ENCODE data around the gene MSANTD3. TPM values are rescaled to one million over a fixed set of nuclear protein-coding genes. Genes with fewer than 3 reads are reported as not detected.

The MSANTD3 gene
- total RNA-seq, 1 donor from 2014 or later: 16.7 TPM

- intact Hi-C loops (cut with micrococcal nuclease): no loop called here
Measured at GRCh38 chr9:100457517-100457916, 30.6 kb downstream of the MSANTD3 start.

- intact Hi-C loops (cut with micrococcal nuclease): no loop called here
Measured at GRCh38 chr9:100459963-100460362, 33.0 kb downstream of the MSANTD3 start.

- intact Hi-C loops (cut with micrococcal nuclease): no loop called here
Measured at GRCh38 chr9:100465274-100465673, 38.3 kb downstream of the MSANTD3 start.

GRCh38 chr9:100465761-100466160 lies 38.8 kb downstream of the MSANTD3 start:
- intact Hi-C loops (cut with micrococcal nuclease): no loop called here

DNA sequence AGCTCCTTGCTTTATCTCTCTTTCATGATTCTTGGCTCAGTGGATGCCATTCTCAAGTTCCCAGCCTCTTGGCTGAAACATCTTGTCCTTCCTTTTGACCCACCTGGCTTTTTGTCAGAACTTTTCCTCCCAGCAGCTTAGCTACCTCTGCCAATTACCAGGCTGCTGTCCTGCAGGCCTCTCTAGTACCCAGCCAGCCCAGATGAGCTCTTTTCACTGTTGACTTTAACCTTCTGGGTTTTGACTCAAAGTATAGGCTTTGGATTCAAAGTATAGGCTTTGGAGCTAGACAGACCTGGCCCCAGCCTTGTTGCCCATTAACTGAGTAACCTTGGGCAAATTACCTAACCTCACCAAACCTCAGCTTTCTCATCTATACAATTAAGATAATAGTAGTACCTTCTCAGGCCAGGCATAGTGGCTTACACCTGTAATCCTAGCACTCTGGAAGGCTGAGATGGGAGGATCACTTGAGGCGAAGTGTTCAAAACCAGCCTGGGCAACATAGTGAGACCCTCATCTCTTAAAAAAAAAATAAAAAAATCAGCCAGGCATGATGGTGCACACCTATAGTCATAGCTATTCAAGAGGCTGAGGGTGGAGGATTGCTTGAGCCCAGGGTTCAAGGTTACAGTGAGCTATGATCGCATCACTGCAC lies 39.4 kb downstream of the MSANTD3 start:
- intact Hi-C loops (cut with micrococcal nuclease): no loop called here

GRCh38 chr9:100466829-100467221 lies 39.9 kb downstream of the MSANTD3 start:
- intact Hi-C loops (cut with micrococcal nuclease): no loop called here

GRCh38 chr9:100468041-100468440 lies 41.1 kb downstream of the MSANTD3 start:
- intact Hi-C loops (cut with micrococcal nuclease): no loop called here

- intact Hi-C loops (cut with micrococcal nuclease): no loop called here
Measured at GRCh38 chr9:100472268-100472667, 45.3 kb downstream of the MSANTD3 start.

- intact Hi-C loops (cut with micrococcal nuclease): loop anchor here (1.0 kb wide), 1 partner anchor 46 kb away; the partner anchor contains the start of gene MSANTD3
Measured at GRCh38 chr9:100472788-100473275, 45.9 kb downstream of the MSANTD3 start, which contains the start of gene TMEFF1. Gene TMEFF1, plus strand, starts transcription at chr9:100473149. Its CDS starts 396 bp downstream, at chr9:100473545.

DNA sequence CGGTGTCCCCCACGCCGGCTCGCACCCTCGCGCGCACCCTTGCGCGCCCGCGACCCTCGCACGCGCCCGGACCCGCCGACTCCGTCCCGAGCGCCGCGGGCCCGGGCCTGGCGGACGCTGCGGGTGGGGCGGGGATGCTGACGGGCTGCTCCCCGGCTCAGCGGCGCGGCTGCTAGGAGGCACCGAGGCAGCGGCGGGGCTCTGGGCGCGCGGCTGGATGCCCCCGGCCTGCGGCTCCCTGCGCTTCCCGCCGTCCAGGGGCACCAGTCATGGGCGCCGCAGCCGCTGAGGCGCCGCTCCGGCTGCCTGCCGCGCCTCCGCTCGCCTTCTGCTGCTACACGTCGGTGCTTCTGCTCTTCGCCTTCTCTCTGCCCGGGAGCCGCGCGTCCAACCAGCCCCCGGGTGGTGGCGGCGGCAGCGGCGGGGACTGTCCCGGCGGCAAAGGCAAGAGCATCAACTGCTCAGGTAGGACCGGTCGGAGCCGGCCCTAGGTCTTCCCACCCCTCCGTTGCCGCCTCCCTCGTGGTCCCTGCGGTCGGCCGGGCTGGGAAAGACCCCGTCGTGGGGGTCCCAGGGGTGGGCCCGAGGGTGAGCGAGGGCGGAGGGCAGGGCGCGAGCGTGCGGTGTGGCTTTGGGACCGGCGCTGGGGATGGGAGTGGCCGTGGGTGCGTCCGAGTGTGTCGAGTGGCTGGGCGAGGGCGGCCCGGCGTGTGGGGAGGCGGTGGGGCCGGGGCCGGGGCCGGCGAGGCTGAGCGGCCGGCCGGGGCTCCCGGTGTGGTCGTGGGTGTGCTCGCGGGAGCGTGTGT lies 46.5 kb downstream of the MSANTD3 start:
- intact Hi-C loops (cut with micrococcal nuclease): loop anchor here (1.0 kb wide), 1 partner anchor 46 kb away; the partner anchor contains the start of gene MSANTD3

GRCh38 chr9:100474082-100474923 lies 47.4 kb downstream of the MSANTD3 start:
- intact Hi-C loops (cut with micrococcal nuclease): no loop called here

DNA sequence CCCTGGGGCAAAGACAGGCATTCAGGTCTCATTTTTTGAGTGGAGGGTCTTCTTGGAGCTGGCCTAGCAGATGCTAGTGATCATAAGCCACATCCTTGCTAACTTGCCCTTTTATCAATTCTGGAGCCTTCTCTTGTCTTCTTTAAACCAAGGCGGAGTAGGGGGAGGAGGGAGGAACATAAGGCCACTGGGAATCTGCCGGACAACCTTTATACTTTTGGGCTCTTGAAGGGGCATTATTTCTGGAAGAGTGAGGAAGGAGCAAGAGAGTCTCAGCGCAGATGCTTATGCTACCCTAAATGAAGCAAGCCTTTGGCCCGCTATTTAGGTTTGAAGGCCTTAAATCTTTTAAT lies 48.0 kb downstream of the MSANTD3 start:
- intact Hi-C loops (cut with micrococcal nuclease): no loop called here

GRCh38 chr9:100477241-100477640 lies 50.3 kb downstream of the MSANTD3 start:
- intact Hi-C loops (cut with micrococcal nuclease): no loop called here

GRCh38 chr9:100478192-100478591 lies 51.2 kb downstream of the MSANTD3 start:
- intact Hi-C loops (cut with micrococcal nuclease): no loop called here

- intact Hi-C loops (cut with micrococcal nuclease): no loop called here
Measured at GRCh38 chr9:100479820-100480219, 52.9 kb downstream of the MSANTD3 start.

DNA sequence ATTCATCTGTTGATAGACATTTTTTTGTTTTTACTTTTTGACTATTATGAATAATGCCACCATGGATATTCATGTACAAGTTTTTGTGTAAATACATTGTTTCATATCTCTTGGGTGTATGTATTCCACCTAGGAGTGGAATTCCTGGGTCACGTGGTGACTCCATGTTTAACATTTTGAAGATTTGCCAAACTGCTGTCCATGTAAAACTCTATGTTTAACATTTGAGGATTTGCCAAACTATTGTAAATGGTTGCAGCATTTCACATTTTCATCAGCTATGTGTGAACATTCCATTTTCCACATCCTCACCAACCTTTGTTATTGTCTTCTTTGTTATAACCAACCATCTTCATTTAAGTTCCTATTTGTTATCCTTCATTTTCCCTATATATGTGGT lies 58.3 kb downstream of the MSANTD3 start:
- intact Hi-C loops (cut with micrococcal nuclease): no loop called here

DNA sequence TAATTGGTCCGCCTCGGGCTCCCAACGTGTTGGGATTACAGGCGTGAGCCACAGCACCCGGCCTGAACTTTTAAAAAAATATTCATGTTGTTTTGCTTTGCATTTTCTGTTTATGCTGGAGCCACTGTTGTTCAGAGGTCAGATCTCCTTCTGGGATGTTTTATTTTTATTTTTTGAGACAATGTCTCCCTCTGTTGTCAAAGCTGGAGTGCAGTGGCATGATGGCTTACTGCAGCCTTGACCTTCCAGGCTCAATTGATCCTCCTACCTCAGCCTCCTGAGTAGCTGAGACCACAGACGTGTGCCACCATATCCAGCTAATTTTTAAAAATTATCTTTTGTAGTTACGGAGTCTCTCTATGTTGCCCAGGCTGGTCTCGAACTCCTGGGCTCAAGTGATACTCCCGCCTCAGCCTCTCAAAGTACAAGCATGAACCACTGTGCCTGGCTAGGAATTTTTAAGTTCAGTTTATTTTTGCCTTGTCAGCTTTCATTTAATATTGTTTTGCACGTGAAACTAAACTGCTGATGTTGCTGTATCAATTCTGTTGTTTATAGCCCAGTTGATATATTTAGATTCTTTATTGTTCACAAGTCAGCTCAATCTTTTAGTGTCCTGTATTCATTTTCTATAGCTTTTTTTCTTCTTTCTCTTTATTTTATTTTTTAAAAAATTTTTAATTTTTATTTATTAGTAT lies 59.7 kb downstream of the MSANTD3 start:
- intact Hi-C loops (cut with micrococcal nuclease): no loop called here

DNA sequence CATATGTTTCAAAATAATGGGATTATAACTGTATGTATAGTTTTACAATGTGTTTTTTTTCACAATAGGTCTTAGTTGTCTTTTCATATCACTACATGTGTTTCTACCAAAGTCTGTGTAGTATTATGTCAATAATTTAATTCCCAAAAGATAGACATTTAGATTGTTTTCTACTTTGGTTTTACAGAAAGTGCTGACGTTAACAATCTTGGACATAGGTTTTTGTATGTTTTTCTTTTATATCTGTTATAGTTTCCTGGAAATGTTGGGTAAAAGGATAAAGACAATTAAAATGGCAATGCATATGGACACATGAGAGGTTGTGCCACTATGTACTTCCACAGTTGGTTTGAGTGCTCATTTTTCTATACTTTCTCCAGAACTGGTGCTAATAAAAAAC lies 61.2 kb downstream of the MSANTD3 start:
- intact Hi-C loops (cut with micrococcal nuclease): no loop called here

DNA sequence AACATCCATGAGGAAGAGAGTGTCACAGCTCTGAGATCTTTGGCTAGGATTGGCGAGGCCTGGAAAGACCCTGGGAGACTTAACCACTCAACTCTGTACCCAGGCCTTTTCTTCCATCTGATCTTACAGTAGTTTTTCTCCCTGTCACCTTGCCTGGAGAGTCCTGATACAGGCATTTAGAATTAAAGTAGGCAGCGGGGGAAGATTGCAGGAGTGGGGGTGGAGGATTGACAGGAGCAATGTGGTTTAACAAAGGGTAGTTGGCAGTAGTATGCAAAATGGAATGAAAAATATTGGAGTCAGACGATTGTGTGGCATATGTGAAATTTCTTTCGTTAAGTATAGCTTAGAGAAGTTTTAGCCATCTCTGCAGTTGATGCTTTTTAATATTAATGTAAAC lies 62.9 kb downstream of the MSANTD3 start:
- intact Hi-C loops (cut with micrococcal nuclease): no loop called here

DNA sequence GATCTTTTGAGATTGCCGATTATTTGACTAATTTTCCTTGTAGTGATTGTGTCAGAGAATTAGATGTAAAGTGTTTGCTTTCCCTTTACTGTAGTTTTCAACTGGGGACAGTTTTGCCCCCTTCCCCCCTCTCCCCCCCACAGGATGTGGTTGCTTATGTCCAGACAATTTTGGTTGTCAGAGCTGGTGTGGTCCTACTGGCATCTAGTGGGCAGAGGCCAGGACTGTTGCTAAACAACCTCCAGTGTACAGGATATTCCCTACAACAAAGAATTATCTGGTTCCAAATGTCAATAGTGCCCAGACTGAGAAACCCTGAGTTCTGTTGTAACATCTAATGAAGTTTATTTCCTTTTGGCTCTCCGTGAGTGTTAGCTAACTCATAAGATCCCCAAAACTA lies 66.0 kb downstream of the MSANTD3 start:
- intact Hi-C loops (cut with micrococcal nuclease): no loop called here

GRCh38 chr9:100498592-100498991 lies 71.6 kb downstream of the MSANTD3 start:
- intact Hi-C loops (cut with micrococcal nuclease): no loop called here

All from T-helper 2 cell treated with Interferon-gamma antibody and Interleukin-4, amounts not matched to agents 100 ng/mL and 5 ng/mL, for 36 hours (primary cell).